HEK293 (cell line): ENCODE measurements around the gene SCAMP3.

Source experiments
- ZBTB1 ChIP-seq: fragments of 450-650 bp; formaldehyde crosslinking; IDR thresholded peaks from 2 replicates; pipeline ENCODE4 v1.5.1; 2016; ENCODE audit warnings: missing biosample characterization, missing genetic modification characterization
- ZBTB26 ChIP-seq: fragments of 450-650 bp; formaldehyde crosslinking; optimal IDR thresholded peaks from 2 replicates; pipeline ENCODE3; 2016; ENCODE audit warnings: missing biosample characterization, mild to moderate bottlenecking, missing genetic modification characterization
- ZFP37 ChIP-seq: fragments of 450-650 bp; formaldehyde crosslinking; IDR thresholded peaks from 2 replicates; pipeline ENCODE4 v1.5.1; 2016; ENCODE audit warnings: missing biosample characterization, missing genetic modification characterization
- ZNF18 ChIP-seq: fragments of 450-650 bp; formaldehyde crosslinking; IDR thresholded peaks from 2 replicates; pipeline ENCODE4 v1.5.1; 2016; ENCODE audit warnings: missing biosample characterization, missing genetic modification characterization
- ZNF558 ChIP-seq: fragments of 450-650 bp; formaldehyde crosslinking; IDR thresholded peaks from 2 replicates; pipeline ENCODE4 v1.5.1; 2016; ENCODE audit warnings: missing biosample characterization, missing genetic modification characterization
- ZSCAN30 ChIP-seq: fragments of 450-650 bp; IDR thresholded peaks from 2 replicates; pipeline ENCODE4 v1.5.1; 2018; ENCODE audit warnings: missing biosample characterization, mild to moderate bottlenecking, missing genetic modification characterization, moderate library complexity
- TF ChIP-seq, protein P1 (sequence below): fragments of 450-650 bp; formaldehyde crosslinking; IDR thresholded peaks from 2 replicates; pipeline ENCODE4 v1.5.1; 2016; ENCODE audit warnings: missing biosample characterization, missing genetic modification characterization

GRCh38 chr1:155208541-155209311, 53.4 kb downstream of the SCAMP3 start, which contains the start of gene MTX1:
- TF ChIP-seq ZSCAN30 (tag by site-specific recombination) (peak; percentile 87), ZBTB1 (tag by site-specific recombination) (no peak), ZNF558 (tag by site-specific recombination) (no peak), ZBTB26 (tag by site-specific recombination) (peak; percentile 94), ZFP37 (tag by site-specific recombination) (0 out of 2 replicates have a peak, but pooled peaks have one; percentile 8), ZNF18 (tag by site-specific recombination) (no peak; the same call in 1 of the 2 replicates)
- TF ChIP-seq, protein P1, sequence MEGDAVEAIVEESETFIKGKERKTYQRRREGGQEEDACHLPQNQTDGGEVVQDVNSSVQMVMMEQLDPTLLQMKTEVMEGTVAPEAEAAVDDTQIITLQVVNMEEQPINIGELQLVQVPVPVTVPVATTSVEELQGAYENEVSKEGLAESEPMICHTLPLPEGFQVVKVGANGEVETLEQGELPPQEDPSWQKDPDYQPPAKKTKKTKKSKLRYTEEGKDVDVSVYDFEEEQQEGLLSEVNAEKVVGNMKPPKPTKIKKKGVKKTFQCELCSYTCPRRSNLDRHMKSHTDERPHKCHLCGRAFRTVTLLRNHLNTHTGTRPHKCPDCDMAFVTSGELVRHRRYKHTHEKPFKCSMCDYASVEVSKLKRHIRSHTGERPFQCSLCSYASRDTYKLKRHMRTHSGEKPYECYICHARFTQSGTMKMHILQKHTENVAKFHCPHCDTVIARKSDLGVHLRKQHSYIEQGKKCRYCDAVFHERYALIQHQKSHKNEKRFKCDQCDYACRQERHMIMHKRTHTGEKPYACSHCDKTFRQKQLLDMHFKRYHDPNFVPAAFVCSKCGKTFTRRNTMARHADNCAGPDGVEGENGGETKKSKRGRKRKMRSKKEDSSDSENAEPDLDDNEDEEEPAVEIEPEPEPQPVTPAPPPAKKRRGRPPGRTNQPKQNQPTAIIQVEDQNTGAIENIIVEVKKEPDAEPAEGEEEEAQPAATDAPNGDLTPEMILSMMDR (tag by site-specific recombination), result 0 out of 2 replicates have a peak, but pooled peaks have one; percentile 4
